ENCODE data around the gene CENPX. TPM values are rescaled to one million over a fixed set of nuclear protein-coding genes. Genes with fewer than 3 reads are reported as not detected.

Gene CENPX
- total and polyA plus RNA-seq, 2 of the 13 experiments (the other 11 are each of a cell fraction or from before 2014, with no cell fraction given) = 92.7 to 170 TPM

DNA sequence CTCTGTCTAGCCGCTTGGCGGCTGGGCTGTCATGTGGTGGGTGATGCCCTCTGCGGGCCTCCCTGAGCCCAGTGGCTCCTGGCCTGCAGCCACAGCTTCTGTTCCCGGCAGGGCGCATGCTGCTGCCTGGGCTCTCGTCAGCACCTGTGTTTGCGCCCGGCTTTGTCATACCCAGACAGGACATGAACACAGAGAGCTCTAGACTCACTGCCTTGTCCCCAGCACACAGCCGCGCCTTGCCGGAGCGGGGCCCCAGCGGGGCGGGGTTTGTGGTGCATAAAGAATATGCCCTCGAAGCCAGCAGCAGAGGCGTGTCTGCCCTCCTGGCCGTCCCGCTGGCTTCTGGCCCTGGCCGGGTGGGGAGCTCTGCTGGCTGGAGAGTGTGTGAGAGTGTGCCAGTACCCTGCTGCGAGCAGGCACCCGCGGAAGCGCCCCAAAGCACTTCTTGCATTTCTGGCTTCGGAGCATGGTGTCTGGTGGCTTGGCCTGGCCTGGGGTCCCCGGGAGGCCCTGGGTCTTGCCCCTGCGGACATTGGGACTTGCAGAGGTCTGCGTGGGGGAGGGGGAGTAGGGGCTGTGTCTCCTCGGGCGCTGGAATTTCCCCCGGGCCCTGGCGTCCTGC is 30.9 kb downstream of the CENPX start (continued):
- TF ChIP-seq ZBTB2 (CRISPR knock-in tag; IDR thresholded peaks at IDR 0.05; ENCODE audit: low read depth) = 0 out of 2 replicates have a peak, but pooled peaks have one; percentile 50
- peak; percentile 84 for TF ChIP-seq TARDBP (CRISPR knock-in tag; IDR thresholded peaks at IDR 0.05)
- TF ChIP-seq, protein P1, sequence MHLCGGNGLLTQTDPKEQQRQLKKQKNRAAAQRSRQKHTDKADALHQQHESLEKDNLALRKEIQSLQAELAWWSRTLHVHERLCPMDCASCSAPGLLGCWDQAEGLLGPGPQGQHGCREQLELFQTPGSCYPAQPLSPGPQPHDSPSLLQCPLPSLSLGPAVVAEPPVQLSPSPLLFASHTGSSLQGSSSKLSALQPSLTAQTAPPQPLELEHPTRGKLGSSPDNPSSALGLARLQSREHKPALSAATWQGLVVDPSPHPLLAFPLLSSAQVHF (CRISPR knock-in tag; IDR thresholded peaks at IDR 0.05) = peak; percentile 90
- TF ChIP-seq SKI (IDR thresholded peaks at IDR 0.05; ENCODE audit: partially characterized antibody) = peak; percentile 99
- TF ChIP-seq ZNF496 (CRISPR knock-in tag; IDR thresholded peaks at IDR 0.05; ENCODE audit: insufficient replicate concordance) = no peak
- TF ChIP-seq, protein P2, sequence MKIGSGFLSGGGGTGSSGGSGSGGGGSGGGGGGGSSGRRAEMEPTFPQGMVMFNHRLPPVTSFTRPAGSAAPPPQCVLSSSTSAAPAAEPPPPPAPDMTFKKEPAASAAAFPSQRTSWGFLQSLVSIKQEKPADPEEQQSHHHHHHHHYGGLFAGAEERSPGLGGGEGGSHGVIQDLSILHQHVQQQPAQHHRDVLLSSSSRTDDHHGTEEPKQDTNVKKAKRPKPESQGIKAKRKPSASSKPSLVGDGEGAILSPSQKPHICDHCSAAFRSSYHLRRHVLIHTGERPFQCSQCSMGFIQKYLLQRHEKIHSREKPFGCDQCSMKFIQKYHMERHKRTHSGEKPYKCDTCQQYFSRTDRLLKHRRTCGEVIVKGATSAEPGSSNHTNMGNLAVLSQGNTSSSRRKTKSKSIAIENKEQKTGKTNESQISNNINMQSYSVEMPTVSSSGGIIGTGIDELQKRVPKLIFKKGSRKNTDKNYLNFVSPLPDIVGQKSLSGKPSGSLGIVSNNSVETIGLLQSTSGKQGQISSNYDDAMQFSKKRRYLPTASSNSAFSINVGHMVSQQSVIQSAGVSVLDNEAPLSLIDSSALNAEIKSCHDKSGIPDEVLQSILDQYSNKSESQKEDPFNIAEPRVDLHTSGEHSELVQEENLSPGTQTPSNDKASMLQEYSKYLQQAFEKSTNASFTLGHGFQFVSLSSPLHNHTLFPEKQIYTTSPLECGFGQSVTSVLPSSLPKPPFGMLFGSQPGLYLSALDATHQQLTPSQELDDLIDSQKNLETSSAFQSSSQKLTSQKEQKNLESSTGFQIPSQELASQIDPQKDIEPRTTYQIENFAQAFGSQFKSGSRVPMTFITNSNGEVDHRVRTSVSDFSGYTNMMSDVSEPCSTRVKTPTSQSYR (CRISPR knock-in tag; IDR thresholded peaks at IDR 0.05; ENCODE audit: borderline replicate concordance) = peak; percentile 85; the same call in 1 of the 2 replicates
- TF ChIP-seq ATF7 (IDR thresholded peaks at IDR 0.05) = no peak
- 0 out of 2 replicates have a peak, but pooled peaks have one; percentile 67 for TF ChIP-seq ATF7 (CRISPR knock-in tag; IDR thresholded peaks at IDR 0.05)
- peak; percentile 82 for TF ChIP-seq ZBTB7A (CRISPR knock-in tag; IDR thresholded peaks at IDR 0.05)
- TF ChIP-seq, protein P3, sequence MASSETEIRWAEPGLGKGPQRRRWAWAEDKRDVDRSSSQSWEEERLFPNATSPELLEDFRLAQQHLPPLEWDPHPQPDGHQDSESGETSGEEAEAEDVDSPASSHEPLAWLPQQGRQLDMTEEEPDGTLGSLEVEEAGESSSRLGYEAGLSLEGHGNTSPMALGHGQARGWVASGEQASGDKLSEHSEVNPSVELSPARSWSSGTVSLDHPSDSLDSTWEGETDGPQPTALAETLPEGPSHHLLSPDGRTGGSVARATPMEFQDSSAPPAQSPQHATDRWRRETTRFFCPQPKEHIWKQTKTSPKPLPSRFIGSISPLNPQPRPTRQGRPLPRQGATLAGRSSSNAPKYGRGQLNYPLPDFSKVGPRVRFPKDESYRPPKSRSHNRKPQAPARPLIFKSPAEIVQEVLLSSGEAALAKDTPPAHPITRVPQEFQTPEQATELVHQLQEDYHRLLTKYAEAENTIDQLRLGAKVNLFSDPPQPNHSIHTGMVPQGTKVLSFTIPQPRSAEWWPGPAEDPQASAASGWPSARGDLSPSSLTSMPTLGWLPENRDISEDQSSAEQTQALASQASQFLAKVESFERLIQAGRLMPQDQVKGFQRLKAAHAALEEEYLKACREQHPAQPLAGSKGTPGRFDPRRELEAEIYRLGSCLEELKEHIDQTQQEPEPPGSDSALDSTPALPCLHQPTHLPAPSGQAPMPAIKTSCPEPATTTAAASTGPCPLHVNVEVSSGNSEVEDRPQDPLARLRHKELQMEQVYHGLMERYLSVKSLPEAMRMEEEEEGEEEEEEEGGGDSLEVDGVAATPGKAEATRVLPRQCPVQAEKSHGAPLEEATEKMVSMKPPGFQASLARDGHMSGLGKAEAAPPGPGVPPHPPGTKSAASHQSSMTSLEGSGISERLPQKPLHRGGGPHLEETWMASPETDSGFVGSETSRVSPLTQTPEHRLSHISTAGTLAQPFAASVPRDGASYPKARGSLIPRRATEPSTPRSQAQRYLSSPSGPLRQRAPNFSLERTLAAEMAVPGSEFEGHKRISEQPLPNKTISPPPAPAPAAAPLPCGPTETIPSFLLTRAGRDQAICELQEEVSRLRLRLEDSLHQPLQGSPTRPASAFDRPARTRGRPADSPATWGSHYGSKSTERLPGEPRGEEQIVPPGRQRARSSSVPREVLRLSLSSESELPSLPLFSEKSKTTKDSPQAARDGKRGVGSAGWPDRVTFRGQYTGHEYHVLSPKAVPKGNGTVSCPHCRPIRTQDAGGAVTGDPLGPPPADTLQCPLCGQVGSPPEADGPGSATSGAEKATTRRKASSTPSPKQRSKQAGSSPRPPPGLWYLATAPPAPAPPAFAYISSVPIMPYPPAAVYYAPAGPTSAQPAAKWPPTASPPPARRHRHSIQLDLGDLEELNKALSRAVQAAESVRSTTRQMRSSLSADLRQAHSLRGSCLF (CRISPR knock-in tag; IDR thresholded peaks at IDR 0.05; ENCODE audit: borderline replicate concordance) = peak; percentile 73; the same call in 1 of the 2 replicates
- TF ChIP-seq EEA1 (CRISPR knock-in tag; IDR thresholded peaks at IDR 0.05; ENCODE audit: borderline replicate concordance) = 0 out of 2 replicates have a peak, but pooled peaks have one; percentile 4
- TF ChIP-seq ZSCAN25 (CRISPR knock-in tag; IDR thresholded peaks at IDR 0.05) = peak; percentile 61
- peak; percentile 10 for TF ChIP-seq CCAR2 (optimal IDR thresholded peaks at IDR 0.05; ENCODE audit: low read depth, low read length)
- TF ChIP-seq KAT7 (CRISPR knock-in tag; IDR thresholded peaks at IDR 0.05; ENCODE audit: borderline replicate concordance) = peak; percentile 38; the same call in 1 of the 2 replicates
- TF ChIP-seq ESRRA (CRISPR knock-in tag; IDR thresholded peaks at IDR 0.05; ENCODE audit: low read depth) = no peak
- no peak for TF ChIP-seq EHMT2 (IDR thresholded peaks at IDR 0.05; ENCODE audit: borderline replicate concordance, low read depth, low read length)
- no peak for TF ChIP-seq NONO (IDR thresholded peaks at IDR 0.05)
- TF ChIP-seq NONO (CRISPR knock-in tag; conservative IDR thresholded peaks at IDR 0.05) = peak; percentile 92

All from HepG2 (cell line).